NCI-H446 treated with DMSO at 0.1 percent for 48 hours (cell line): ENCODE results near the gene TBC1D4.

Experiments
- DNase-seq: peaks from one replicate; lab custom pipeline; 2025; lab: John Stamatoyannopoulos, UW

The TBC1D4 gene

DNA sequence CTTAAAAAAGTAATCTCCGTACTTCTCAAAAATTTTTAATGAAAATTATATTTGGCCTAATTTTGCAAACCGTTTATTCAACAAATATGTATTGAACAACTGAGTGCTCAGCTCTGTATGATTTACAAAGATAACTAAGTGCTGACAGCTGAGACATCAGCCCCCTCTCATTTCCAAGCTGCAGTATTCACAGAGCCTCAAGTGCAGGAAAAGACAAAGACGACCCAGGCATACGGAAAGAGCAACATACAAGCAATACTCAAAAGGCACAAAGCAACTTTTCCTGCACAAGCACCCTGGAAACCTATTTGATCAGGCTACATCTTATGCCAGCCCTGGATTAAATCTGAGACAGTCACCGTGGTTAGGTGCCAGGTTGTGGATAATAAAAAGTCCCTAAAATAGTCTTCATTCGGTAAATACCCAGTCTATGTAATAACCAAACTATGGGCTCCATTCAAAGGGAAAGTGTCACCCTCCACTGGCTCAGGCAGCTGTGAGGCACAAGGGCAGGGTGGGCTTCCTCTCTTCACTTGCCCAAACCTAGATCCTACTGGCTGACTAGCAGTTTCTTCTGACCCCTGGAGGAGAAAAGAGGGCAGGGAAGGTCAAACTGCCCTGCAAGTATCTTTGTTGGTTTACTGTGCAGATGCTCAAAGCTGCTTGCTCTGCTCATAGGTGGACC is 65.5 kb downstream of the TBC1D4 start:
- no peak for DNase-seq

GRCh38 chr13:75415694-75416093 is 66.3 kb downstream of the TBC1D4 start:
- no peak for DNase-seq

DNA sequence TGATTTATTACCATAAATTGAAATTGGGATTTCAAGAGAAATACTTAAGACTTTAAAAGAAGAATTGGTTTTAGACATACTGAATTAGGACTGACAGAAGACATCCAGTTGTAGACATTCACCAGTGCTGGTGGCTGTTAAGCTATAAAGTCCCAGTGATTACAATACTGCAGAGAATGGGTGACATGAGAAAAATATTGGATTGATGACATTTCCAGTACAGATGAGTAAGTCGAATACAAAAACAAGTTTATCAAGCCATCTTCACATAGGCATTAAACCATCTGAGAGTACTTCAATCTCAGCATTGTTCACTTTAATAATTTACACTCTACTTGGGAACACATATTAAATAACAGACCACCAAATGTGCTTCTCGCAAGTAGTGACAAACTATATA is 66.8 kb downstream of the TBC1D4 start:
- DNase-seq = no peak

- no peak for DNase-seq
Observed at GRCh38 chr13:75414036-75414827, 67.7 kb downstream of the TBC1D4 start.

- DNase-seq = no peak
Observed at GRCh38 chr13:75411924-75412537, 69.9 kb downstream of the TBC1D4 start.

DNA sequence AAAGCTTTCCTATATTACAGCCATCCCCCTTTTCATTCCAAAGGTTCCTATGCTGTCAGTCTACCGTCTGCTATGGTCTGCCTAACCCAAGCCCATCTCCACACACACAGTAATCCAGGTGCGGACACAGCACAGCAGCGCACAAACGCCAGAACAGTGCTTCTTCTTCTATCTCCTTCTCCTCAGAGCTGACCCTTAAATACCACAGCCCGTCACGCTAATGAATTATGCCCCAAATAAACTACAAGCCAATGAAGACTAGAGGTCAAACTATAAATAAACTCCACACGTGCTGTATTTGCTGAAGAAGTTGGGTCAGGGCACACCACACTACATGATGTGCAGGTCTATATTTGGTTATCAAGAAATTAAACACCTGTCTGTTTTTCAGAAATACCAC is 71.8 kb downstream of the TBC1D4 start:
- DNase-seq = no peak

DNA sequence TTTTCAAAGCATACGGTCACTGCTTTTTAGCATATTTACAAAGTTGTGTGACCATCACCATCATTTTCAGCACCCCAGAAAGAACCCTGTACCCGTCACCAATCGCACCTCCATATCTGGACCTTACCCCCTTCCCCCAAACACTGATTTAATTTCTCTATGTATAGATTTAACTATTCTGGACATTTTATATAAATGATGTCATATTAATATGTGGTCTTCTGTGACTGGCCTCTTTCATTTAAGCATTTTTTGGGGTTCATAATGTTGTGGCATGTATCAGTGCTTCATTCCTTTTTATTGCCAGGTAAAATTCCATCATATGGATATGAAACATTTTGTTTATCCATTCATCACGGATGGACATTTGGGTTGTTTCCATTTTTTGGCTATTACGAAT is 74.0 kb downstream of the TBC1D4 start:
- no peak for DNase-seq

GRCh38 chr13:75407473-75407872 is 74.5 kb downstream of the TBC1D4 start:
- DNase-seq = no peak

GRCh38 chr13:75405976-75406703 is 75.8 kb downstream of the TBC1D4 start:
- no peak for DNase-seq

DNA sequence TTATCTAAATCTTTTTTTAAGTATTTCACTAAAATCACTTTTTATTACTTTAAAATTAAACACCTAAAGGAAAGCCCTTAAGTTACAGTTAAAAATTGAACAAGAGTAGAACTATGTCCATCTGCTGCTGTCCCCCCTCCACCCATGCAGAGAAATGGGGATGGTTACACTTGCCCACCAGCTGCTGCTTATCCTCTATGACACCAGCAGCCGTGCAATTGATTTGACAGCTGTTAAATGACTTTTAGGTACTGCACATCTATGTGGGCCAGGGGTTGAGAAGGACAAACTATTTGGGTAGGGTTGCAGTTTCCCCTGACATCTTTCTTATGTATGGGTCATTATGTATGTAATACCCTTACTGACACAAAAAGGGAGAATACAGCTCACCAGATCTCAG is 77.2 kb downstream of the TBC1D4 start:
- DNase-seq = no peak

DNA sequence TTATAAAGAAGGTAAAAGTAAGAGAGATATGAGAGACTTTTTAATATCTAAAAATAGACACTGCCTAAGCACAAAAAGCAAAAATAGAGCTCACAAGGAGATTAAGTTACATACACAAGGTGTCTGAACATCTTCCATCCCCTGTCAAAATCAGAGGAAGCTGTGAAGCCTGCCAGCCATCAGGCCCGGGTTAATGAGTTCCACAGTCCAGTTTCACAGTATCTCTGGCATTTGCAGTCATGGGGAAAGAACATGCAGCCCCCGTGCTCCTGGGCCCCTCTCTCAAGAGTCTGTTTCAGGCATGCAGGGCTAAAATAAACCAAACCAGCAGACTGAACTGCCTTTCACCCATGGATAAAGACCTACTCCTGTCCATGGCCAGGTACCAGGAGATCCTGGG is 79.2 kb downstream of the TBC1D4 start:
- no peak for DNase-seq

GRCh38 chr13:75400775-75401174 is 81.2 kb downstream of the TBC1D4 start:
- no peak for DNase-seq

GRCh38 chr13:75399879-75400217 is 82.1 kb downstream of the TBC1D4 start:
- no peak for DNase-seq

- DNase-seq = no peak
Observed at GRCh38 chr13:75399168-75399878, 82.6 kb downstream of the TBC1D4 start.

- DNase-seq = no peak
Observed at GRCh38 chr13:75398072-75398471, 83.9 kb downstream of the TBC1D4 start.

GRCh38 chr13:75395901-75396300 is 86.1 kb downstream of the TBC1D4 start:
- DNase-seq = no peak

GRCh38 chr13:75395066-75395465 is 86.9 kb downstream of the TBC1D4 start:
- DNase-seq = no peak

DNA sequence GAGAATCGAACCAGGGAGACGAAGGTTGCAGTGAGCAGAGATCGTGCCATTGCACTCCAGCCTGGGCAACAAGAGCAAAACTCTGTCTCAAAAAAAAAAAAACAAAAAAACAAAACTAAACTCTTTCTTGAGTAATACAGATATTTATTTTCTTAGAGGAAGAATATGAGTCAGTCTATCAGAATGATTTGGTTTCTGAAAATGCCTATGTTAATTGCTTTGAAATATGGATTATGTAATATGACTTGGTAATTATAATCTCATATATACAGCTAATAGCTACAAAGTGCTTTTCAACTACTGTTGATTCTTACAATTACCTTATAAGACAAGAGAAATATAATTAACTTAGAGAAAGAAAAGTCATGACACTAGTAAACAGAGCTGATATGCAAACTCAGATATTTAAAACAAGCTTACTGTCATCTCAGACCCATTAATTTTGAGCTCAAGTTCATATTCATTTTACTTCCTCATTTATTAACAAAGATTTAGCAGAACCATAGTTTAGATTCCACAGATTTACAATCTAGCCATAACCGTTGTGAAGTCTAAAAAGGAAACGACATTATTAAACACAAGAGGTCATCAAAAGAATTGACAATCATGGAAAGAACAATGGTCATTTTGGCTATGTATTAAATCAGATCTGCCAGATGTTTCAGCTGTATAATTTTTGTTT is 88.0 kb downstream of the TBC1D4 start:
- DNase-seq = no peak

DNA sequence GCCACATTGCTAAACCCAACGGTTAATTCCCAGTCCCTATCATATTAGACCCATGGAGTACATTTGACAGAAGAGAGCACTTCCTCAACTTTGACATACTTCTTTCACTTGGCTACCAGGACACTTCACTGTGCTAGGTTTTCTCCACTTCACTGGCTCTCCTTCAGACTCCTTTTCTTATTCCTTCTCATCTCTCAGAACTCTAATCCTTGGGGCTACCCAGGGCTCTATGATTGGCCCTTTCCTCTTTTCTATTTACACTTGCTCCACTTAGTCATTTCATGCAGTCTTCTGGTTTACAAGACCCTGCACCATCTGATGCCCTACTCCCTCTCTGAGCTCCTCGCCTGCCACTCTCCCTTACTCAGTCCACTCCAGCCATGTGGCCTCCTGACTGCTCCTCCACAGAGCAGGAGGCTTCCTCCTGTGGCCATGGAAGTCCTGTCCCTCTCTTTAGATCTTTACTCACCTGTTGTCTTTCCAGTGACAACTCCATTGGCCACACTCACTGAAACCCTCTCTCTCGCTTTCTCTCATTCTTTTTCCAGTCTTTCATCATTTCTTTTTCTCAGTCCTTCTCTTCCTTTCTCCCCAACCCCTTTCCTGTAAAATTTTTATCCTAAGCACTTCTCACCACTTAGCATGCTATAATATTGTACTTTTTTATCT is 90.4 kb downstream of the TBC1D4 start:
- no peak for DNase-seq

- DNase-seq = no peak
Observed at GRCh38 chr13:75390229-75390628, 91.7 kb downstream of the TBC1D4 start.

GRCh38 chr13:75385708-75386083 is 96.3 kb downstream of the TBC1D4 start:
- DNase-seq = no peak
